GM23338 (cell line): ENCODE results near the gene ARL15. TPM values are rescaled to one million over a fixed set of nuclear protein-coding genes. Genes with fewer than 3 reads are reported as not detected.

Experiments
- ATAC-seq: fragments of 200-7000 bp; cut with Tn5 transposase; 3 replicates; pipeline ENCODE4 v1.9.1; 2020
- DNase-seq: peaks from one replicate; pipeline ENCODE4 v3.0.0-alpha.2; 2015; ENCODE audit warnings: low spot score
- H2AFZ ChIP-seq: fragments of 200-600 bp; sonication (generic); 2 replicates; pipeline ENCODE4 v1.8.0; 2016; ENCODE audit warnings: antibody characterized with exemption, mild to moderate bottlenecking, moderate library complexity
- H3F3A ChIP-seq: fragments of 200-600 bp; sonication (generic); replicated peaks from 2 replicates; pipeline ENCODE4 v1.8.0; 2017; ENCODE audit warnings: antibody characterized with exemption, mixed run types, low read depth
- H3K27ac ChIP-seq: fragments of 200-600 bp; sonication (generic); 2 replicates; pipeline ENCODE4 v1.6.1; 2016; ENCODE audit warnings: low read depth
- H3K27me3 ChIP-seq: fragments of 200-600 bp; sonication (generic); 2 replicates; pipeline ENCODE4 v1.8.0; 2016; ENCODE audit warnings: mild to moderate bottlenecking, mixed run types, moderate library complexity; ENCODE audit not compliant: insufficient read depth
- H3K36me3 ChIP-seq: fragments of 200-600 bp; sonication (generic); 2 replicates; pipeline ENCODE4 v1.8.0; 2016; ENCODE audit warnings: mild to moderate bottlenecking; ENCODE audit not compliant: insufficient read depth
- H3K4me1 ChIP-seq: fragments of 200-600 bp; sonication (generic); 2 replicates; pipeline ENCODE4 v1.8.0; 2016; ENCODE audit warnings: mild to moderate bottlenecking, moderate library complexity; ENCODE audit not compliant: insufficient read depth
- H3K4me2 ChIP-seq: fragments of 200-600 bp; sonication (generic); 2 replicates; pipeline ENCODE4 v1.7.1; 2017; ENCODE audit warnings: mixed run types
- H3K4me3 ChIP-seq: fragments of 200-600 bp; sonication (generic); 2 replicates; pipeline ENCODE4 v1.6.1; 2016; ENCODE audit warnings: mixed run types
- H3K79me2 ChIP-seq: fragments of 200-600 bp; sonication (generic); replicated peaks from 2 replicates; pipeline ENCODE4 v1.8.0; 2017; ENCODE audit warnings: mild to moderate bottlenecking; ENCODE audit not compliant: insufficient read depth
- H3K9me2 ChIP-seq: fragments of 200-600 bp; sonication (generic); 2 replicates; pipeline ENCODE4 v1.8.0; 2017; ENCODE audit not compliant: insufficient read depth
- H4K20me1 ChIP-seq: fragments of 200-600 bp; sonication (generic); replicated peaks from 2 replicates; pipeline ENCODE4 v1.8.0; 2017; ENCODE audit warnings: mild to moderate bottlenecking; ENCODE audit not compliant: insufficient read depth
- H3K27ac Mint-ChIP-seq: 2 replicates; pipeline ENCODE4 v1.8.0; 2020; ENCODE audit warnings: inconsistent platforms, mild to moderate bottlenecking, moderate library complexity, mixed read lengths
- H3K27me3 Mint-ChIP-seq: 3 replicates; pipeline ENCODE4 v1.8.0; 2022; ENCODE audit warnings: low read depth, mild to moderate bottlenecking, moderate library complexity, mixed read lengths, inconsistent platforms; ENCODE audit not compliant: insufficient read depth, poor library complexity
- H3K36me3 Mint-ChIP-seq: 3 replicates; pipeline ENCODE4 v1.8.0; 2021; ENCODE audit warnings: low read depth, mild to moderate bottlenecking, inconsistent platforms, moderate library complexity, mixed read lengths
- H3K4me1 Mint-ChIP-seq: 3 replicates; pipeline ENCODE4 v1.8.0; 2020; ENCODE audit warnings: mild to moderate bottlenecking, inconsistent platforms, mixed read lengths
- H3K4me3 Mint-ChIP-seq: 3 replicates; pipeline ENCODE4 v1.8.0; 2021; ENCODE audit warnings: moderate library complexity, mild to moderate bottlenecking, inconsistent platforms, mixed read lengths
- H3K9me3 Mint-ChIP-seq: 3 replicates; pipeline ENCODE4 v1.8.0; 2020; ENCODE audit warnings: moderate library complexity, mild to moderate bottlenecking, inconsistent platforms, mixed read lengths
- CREB1 ChIP-seq: fragments of 250-450 bp; sonication (Bioruptor Pico); IDR thresholded peaks from 2 replicates; pipeline ENCODE4 v1.5.0; 2020; ENCODE audit warnings: low read depth, mild to moderate bottlenecking, moderate library complexity
- CTCF ChIP-seq, 2 experiments: fragments of 200-600 bp in 1 of 2; sonication (generic) in 1 of 2; conservative IDR thresholded peaks; 2 replicates each; pipeline versions ENCODE4 v1.5.1 to v1.6.1; 2016 to 2017; ENCODE audit warnings: antibody characterized with exemption in 2 of 2, low read depth in 2 of 2, mild to moderate bottlenecking in 2 of 2, moderate library complexity in 1 of 2
- ETS1 ChIP-seq: IDR thresholded peaks from 2 replicates; pipeline ENCODE4 v1.6.1; 2016; ENCODE audit warnings: antibody characterized with exemption
- EZH2phosphoT487 ChIP-seq: fragments of 200-600 bp; sonication (generic); IDR thresholded peaks from one replicate; pipeline ENCODE4 v1.8.1; 2018; ENCODE audit warnings: antibody characterized with exemption; ENCODE audit not compliant: unreplicated experiment
- JUNB ChIP-seq: IDR thresholded peaks from one replicate; pipeline ENCODE4 v1.6.1; 2016; ENCODE audit warnings: antibody characterized with exemption; ENCODE audit not compliant: unreplicated experiment
- NANOG ChIP-seq: IDR thresholded peaks from 2 replicates; pipeline ENCODE4 v1.6.1; 2016; ENCODE audit warnings: antibody characterized with exemption, borderline replicate concordance
- POLR2AphosphoS5 ChIP-seq: IDR thresholded peaks from 2 replicates; pipeline ENCODE4 v1.6.1; 2016; ENCODE audit warnings: antibody characterized with exemption, low read depth
- REST ChIP-seq: IDR thresholded peaks from one replicate; pipeline ENCODE4 v1.6.1; 2018; ENCODE audit warnings: antibody characterized with exemption; ENCODE audit not compliant: unreplicated experiment
- STAT1 ChIP-seq: IDR thresholded peaks from one replicate; pipeline ENCODE4 v1.6.1; 2016; ENCODE audit warnings: antibody characterized with exemption; ENCODE audit not compliant: unreplicated experiment
- ZNF114 ChIP-seq: fragments of 250-450 bp; sonication (Bioruptor Pico); IDR thresholded peaks from 2 replicates; pipeline ENCODE4 v1.5.0; 2020; ENCODE audit warnings: mild to moderate bottlenecking, moderate library complexity
- polyA plus RNA-seq: library from polyadenylated mRNA; unstranded; fragments of >200 nt; fragmentation: Nextera tagmentation; extraction: Ambion mirVana; gene quantifications from 2 replicates; pipeline ENCODE4 v1.2.1, GENCODE V29; 2016
- total RNA-seq: library from RNA; depleted of rRNA; stranded (reverse); fragments of >200 nt; shearing (Covaris generic); gene quantifications from 2 replicates; pipeline ENCODE4 v1.2.3, GENCODE V29; 2014

ARL15 gene
- total and polyA plus RNA-seq, 2 experiments from 2014 or later = 13.0 to 54.0 TPM

DNA sequence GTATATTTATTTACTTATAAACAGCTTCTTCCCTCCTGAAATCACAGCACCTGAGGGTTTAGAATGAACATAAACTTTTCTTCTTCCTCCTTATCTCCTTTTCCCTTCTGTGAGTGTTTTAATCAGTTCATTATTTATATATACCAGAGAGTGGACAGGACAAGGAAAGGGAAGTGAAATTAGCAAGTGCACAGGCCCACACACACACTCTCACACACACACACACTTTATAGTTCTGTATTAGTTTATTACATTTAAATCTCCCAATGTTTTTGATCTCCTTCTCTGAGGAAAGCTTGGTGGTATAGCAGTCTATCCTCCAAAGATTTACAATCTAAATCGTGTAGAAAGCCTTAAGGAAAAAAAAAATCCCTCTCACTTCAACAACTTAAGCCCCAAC lies 396.4 kb downstream of the ARL15 start (continued):
- no peak for TF ChIP-seq ETS1
- no peak for TF ChIP-seq POLR2AphosphoS5
- no peak for TF ChIP-seq CTCF (conservative IDR thresholded peaks at IDR 0.05; ENCODE audit: low read depth in 2 of 2)
- no peak for TF ChIP-seq REST
- no peak for TF ChIP-seq NANOG
- TF ChIP-seq EZH2phosphoT487 = no peak
- no peak for TF ChIP-seq ZNF114 (CRISPR knock-in tag)

DNA sequence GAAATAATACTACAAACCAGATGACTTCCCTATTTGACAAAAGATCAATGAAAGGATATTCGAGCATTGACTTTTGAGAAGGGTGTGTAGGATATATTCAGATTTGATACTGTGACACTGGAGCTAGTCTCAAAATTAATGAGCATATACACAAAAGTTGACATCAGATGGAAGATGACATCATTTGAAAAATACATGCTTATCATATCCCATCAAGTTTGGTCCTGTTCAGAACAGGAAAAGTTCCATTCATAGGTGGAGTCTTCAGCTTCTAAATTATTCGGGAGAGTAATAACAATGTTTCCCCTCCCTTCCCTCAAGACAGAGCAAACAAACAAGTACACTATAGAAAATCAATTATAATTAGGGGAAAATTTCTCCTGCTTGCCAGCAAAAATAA lies 401.6 kb downstream of the ARL15 start:
- no peak overlapping the region for H3K4me3 Mint-ChIP-seq
- no peaks in the 10 kb centered on the region for H3K36me3 Mint-ChIP-seq
- DNase-seq (no peak), ATAC-seq (no peak)
- Histone ChIP-seq H3K4me3 (no peak overlapping the region), H3F3A (no peaks in the 10 kb centered on the region), H3K27ac (no peak overlapping the region), H3K4me1 (no peaks in the 10 kb centered on the region), H3K9me2 (no peaks in the 10 kb centered on the region), H4K20me1 (no peaks in the 10 kb centered on the region), H3K36me3 (no peaks in the 10 kb centered on the region), H3K27me3 (no peaks in the 10 kb centered on the region), H3K4me2 (no peak overlapping the region), H2AFZ (no peak overlapping the region), H3K79me2 (no peaks in the 10 kb centered on the region)
- no peak for TF ChIP-seq JUNB
- H3K27ac Mint-ChIP-seq = no peak overlapping the region
- no peaks in the 10 kb centered on the region for H3K27me3 Mint-ChIP-seq
- H3K4me1 Mint-ChIP-seq = no peaks in the 10 kb centered on the region; the same call in 2 of the 3 replicates
- no peaks in the 10 kb centered on the region for H3K9me3 Mint-ChIP-seq

- H3K27ac Mint-ChIP-seq = no peak overlapping the region
- no peaks in the 10 kb centered on the region; the same call in 2 of the 3 replicates for H3K4me1 Mint-ChIP-seq
- H3K36me3 Mint-ChIP-seq = no peaks in the 10 kb centered on the region
- no peaks in the 10 kb centered on the region for H3K9me2 ChIP-seq
- H3K27me3 ChIP-seq = no peaks in the 10 kb centered on the region
- ATAC-seq = no peak
- H3K4me2 ChIP-seq = no peak overlapping the region
- DNase-seq = no peak
- no peaks in the 10 kb centered on the region for H3K79me2 ChIP-seq
- H3F3A ChIP-seq = no peaks in the 10 kb centered on the region
- no peaks in the 10 kb centered on the region for H3K9me3 Mint-ChIP-seq
- no peak overlapping the region for H2AFZ ChIP-seq
- H3K4me1 ChIP-seq = no peaks in the 10 kb centered on the region
- no peaks in the 10 kb centered on the region for H3K36me3 ChIP-seq
- no peaks in the 10 kb centered on the region for H3K27me3 Mint-ChIP-seq
- no peaks in the 10 kb centered on the region for H4K20me1 ChIP-seq
- H3K27ac ChIP-seq = no peak overlapping the region
- H3K4me3 Mint-ChIP-seq = no peak overlapping the region
- H3K4me3 ChIP-seq = no peak overlapping the region
- TF ChIP-seq ZNF114 (CRISPR knock-in tag) (no peak), CREB1 (CRISPR knock-in tag) (no peak), CTCF (conservative IDR thresholded peaks at IDR 0.05; ENCODE audit: low read depth in 2 of 2) (no peak), STAT1 (no peak), NANOG (no peak), EZH2phosphoT487 (no peak)
Observed at GRCh38 chr5:53907827-53908226, 402.5 kb downstream of the ARL15 start.
